OCI-M2 (cell line): Measurements from ENCODE around the gene SHOC2.
"Not testable (repeated sequence)": the region's sequence is repeated elsewhere in the genome, so short reads cannot be mapped to it uniquely, and the experiment has no call there.

ENCODE experiments used
- DNase-seq: peaks from one replicate; lab custom pipeline; 2025; ENCODE audit not compliant: unreplicated experiment; lab: John Stamatoyannopoulos, UW

SHOC2 gene

DNA sequence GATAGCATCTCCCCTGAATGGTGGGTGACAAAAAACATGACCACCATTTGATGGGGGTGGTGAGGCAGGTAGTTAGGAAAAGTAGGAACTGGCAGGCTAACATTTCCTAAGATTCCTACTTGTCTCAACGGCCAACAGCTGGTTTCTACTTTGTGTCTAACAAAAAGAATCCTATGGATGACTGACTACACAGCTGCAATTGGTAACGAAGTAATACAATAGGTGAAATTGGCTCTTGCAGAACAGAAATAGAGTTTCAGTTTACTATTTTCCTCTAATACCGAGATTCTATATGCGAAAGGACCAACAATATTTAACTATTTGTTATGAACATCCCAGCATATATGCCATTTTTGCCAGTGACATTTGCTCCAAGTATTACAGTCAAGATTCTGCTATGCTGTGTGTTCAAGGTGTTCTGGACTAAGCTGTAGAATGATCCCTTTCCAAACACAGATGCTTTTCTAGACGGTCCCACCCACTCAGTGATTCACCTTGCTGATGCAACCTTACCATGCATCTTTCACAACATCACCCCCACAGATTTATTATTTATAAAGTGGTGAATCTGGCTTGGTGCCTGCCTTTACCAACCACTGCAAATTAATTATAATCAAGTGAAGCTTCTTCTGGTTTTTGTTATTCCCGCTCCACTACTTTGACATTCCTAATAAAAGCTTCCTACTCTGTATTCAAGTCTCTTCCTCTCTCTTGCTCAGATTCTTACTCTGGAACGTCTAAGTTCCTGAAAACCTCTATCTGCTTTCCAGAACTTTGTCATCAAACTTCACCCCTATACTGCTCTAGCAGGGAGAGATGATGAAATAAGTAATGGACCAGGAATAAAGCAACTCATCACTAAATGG, 17.2 kb upstream of the SHOC2 start:
- no peak for DNase-seq

DNA sequence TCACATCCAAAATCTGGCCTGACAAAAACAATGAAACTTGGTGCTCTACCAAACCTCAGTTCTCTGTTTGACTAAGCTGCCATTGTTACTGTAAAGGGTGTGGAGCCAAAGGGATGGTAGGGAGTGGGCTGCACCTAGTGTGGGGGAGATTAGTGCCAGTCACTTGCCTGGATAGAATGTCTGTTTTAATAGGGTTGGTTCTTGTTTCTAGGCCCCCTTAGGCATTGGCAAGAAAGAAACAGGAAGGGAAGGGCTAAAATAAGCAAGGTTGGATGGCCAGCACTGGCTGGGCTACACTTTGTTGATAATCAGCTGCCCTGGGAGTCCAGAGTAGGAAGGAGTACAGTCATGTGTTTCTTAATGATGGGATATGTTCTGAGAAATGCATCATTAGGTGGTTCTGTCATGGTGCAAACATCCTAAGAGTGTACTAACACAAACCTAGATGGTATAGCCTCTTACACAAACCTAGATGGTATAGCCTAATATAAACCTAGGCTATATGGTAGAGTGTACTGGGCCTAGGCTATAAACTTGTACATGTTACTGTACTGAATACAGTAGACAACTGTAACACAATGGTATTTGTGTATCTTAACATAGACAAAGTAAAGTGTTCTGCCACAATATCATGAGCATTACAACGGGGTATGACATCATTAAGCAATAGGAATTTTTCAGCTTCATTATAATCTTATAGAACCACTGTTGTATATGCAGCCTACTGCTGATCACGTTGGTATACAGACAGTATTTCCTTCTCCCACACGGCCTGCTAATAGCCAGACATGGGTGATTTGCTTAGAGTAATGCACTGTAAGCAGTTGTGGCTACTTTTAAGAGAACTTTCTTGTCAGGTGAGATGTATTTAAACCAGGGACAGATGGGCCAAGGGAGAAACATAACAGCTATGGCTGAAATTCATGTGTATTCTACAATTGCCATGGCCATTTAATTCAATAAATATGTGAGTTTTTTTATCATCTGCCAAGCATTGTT, 15.8 kb upstream of the SHOC2 start:
- DNase-seq: no peak

DNA sequence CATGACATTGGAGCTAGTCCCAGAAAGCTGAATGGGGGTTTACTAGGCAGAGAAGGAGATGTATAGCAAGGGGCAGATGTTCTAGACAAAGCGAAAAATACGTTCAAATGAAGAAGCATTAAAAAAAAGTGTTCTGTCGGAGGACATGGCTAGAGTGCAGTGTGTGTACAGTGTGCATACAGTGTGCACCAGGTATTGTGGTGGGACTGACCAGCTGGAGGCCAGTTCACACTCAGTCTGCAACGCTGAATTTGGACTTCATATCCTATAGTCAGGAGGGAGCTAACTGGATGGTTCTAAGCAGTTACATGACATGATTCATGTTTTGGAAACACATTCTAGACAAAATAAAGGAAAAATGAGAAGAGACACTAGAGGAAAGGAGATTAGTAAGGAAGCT, 9.3 kb upstream of the SHOC2 start:
- no peak for DNase-seq

DNA sequence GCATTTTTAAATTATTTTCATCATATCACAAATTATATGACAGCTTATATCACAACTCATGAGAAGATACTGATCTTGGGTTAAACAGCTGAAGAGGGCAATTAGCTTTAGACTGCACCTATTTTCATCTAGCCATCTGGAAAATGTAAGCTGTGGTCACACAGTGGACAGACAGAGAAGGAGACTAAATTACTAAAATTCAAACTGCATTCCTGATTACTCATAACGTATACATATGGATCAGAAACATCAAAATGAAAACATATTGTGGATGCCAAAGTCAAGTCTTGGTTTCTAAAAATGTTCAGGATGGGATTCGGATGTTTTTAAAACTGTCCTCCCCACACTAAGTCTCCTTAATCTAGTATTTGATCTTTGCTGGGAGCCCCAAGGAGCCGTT, 7.0 kb upstream of the SHOC2 start:
- no peak for DNase-seq

DNA sequence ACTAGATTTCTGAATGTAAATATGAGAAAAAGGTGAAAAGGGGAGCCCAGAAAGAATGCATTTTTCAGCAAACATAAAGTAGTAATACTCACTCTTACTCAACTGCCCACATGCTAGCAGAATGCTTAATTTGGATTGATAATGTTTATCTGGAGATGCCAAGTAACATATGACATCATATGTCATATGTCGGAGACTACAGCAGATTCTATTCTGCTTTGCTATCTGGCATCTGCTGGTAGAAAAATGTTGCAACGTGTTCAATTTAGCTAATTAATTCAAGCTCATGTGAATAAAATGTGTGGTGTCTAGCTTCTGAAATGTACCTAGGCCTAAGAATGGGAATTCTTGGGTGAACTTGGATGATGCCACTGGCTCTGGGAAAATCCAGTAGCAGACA, 5.0 kb upstream of the SHOC2 start:
- DNase-seq: no peak

DNA sequence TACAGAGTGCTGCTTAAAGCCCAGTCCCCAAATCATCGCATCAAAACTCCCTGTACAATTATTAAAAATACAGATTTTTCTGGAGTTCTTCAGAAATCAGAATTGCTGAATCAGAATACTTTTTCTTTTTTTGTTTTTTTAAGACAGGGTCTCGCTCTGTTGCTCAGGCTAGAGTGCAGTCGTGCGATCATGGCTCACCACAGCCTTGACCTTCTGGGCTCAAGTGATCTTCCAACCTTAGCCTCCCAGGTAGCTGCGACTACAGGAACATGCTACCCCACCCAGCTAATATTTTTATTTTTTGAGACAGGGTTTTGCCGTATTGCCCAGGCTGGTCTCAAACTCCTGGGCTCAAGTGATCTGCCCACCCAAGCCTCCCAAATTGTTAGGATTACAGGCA, 4.4 kb upstream of the SHOC2 start:
- DNase-seq: no peak

DNA sequence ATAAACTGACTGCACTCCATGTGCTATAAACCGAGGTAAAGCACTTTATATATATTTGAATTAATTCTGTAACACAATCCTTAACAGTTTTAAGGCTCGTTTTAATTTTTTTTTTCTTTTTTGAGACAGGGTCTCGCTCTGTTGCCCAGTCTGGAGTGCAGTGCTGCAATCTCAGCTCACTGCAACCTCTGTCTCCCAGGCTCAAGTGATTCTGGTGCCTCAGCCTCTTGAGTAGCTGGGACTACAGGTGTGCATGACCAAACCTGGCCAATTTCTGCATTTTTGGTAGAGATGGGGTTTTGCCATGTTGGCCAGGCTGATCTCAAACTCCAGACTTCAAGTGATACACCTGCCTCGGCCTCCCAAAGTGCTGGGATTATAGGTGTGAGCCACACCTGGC, 3.8 kb upstream of the SHOC2 start:
- DNase-seq: not testable (repeated sequence)

DNA sequence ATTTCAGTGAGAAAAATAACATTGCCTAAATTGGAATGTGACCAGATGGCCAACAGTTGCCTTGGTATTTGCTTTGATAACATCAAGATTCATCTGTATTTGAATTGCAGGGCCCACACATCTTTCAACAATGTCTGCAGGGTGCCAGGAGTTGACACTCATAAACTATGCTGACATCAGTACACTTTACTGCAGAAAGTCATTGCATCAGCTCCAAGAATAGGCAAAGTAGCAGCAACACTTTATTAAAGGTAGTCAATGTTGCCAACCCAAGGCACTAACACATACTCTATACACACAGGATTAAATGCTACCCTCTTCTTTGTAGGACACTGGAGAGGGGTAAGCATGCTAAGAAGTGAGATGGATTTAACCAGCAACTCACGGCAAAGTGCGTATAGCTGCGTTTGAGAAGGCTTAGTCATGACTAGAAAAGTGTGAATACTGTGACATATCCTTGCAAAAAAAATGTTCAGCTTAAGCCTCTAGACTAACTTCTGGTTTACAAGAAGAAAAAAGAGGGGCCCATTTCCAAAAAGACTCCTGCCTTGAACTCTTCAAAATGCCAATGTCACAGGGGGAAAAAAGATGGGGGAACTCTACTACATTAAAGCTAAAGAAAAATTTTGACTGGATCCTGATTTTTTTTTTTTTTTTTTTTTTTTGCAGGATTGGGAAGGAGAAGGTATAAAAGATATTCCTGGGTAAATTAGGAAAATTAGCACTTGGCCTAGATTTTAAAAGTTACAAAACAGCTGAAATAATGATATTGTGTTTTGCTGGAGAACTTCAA, 2.7 kb upstream of the SHOC2 start:
- DNase-seq: no peak

DNA sequence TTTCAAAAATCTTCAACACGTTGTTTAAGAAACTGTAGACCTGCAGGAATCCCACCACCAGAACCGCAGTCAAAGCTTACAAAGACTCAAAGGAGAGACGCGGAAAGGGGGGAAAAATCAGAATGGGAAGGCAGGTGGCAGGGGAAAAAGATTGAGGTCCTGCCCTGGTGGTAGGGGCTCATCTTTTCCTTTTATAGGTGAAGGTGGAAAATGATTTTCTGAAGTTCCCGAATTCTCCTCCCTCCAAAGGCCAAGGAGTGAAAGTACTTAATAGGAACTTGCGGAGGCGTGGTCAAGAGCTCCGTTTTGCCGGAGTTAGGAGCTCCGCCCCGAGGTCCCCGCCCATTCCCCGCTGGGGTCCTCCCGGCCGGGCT, 1.1 kb upstream of the SHOC2 start:
- DNase-seq: no peak

DNA sequence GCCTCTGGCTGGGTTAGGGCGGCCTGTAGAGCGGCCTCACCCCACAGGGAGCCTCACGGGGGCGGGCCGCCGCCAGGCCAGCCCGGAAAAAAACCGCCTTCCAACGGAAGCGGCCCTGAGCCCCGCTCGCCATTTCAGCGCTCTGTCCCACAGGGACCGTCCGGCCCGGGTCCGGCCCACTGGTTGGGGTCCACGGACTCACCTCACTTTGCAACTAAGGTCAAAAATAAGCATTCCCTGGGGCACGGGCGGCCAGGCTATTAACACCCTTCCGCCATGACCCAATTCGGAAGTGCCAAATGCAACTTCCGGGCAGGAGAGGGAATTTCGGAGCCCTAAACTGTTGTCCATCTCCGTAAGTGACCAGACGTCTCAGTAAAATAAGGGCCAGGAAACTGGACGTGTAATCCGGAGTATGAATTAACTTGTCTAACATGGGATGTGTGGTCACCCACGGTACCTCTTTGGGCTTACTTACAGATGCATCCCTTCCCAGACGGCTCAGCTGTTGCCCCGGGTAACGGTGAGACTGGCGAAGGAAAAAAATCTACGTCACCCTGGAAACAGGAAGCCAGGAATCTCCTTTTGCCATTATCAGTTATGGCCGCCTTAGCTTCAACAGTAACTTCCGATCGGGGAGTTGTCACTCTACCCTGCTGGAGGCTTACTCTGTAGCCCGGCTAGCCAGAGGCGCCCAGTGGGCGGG, 608 bp upstream of the SHOC2 start, which contains the start of gene BBIP1:
TSS of gene BBIP1 (minus strand) at position 538 of the 706 bp plus-strand sequence. CDS start 1,023 bp downstream, outside the sequence.
- DNase-seq: peak; percentile 85

DNA sequence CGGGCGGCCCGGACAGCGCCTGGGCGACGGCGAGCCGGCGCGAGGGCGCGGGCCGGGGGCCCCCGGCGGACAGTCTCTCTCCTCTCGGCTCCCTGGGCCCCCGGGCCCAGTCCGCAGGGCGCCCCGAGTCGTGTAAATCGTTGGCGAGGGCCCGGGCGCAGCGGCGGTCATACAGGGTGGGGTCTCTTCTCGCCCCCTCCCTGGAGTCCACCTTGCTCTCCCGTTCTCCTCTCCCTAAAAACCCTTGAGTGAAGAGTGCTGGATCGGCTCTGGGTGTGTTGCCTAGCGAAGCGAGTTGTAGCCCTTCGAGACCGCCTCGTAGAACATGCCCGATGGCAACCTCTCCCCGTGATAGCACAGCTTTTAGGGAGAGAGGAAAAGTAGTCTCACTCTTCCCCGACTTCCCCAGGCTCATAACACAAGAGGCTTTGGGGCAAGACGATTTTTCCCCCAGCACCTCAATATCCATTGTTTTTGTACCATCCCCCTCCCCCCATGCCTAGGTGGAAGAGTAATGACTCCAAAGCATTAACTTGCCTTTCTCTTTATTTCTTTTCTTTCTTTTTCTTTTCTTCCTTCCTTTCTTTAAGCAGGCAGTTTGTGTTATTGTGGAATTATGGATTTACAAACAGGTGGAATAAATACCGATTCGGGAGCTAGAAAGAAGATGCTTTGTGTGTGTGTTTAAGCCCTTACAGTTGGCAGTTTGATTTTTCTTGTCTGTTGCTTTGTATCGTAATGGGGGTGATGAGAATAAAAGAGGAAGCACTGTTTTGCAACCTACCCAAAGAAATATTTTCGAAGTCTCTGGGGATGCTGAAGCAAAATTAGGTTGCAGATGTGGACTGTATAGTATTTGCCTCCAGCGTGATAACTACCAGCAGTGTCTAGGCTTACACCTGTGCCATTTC, 822 bp downstream of the SHOC2 start:
- no peak for DNase-seq

DNA sequence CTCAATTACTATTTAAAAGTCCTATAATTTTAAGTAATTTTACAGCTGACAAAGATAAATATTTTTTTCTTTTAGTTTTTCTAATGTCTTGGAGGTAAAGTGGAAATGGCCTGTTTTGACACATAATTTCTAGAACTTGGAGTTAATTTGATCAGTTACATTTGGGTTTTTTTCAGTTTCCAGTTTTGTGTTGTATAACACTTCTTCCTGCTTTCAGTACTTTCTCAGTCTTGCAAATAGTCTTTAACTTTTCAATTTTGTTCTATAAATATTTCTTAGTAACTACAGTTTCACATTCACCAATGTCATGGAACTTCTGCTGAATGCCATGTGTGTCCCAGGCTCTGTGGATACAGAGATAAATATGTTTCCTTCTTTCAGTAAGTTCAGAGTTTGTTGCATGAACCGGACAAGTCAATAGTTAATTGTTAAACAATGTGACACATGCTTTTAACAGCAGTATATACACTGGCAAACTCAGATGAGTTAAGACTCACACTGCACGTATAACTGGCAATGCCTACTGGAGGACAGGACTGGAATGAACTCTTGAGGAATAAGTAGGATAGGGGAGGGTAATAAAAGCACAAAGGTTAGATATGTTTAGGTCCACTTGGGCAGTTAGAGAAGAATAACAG, 4.6 kb downstream of the SHOC2 start:
- DNase-seq: no peak

DNA sequence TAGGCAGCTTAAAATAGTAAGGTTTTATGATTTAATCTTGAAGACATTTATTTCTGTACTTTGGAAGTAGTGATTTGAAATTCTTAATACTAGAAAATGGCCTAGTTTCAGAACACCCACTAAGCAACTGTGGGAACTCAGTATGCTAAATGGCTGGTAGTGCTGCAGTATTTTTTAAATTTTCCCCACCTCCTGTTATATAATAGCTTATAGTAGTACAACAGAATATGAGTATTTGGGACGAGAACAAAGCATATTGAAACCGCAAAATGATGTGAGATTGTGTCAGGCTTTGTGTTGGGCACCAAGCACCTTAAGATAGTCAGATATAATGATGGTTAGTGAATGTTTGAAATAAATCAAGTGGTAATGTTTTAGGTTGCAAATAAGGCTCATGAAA, 8.1 kb downstream of the SHOC2 start:
- DNase-seq: no peak

DNA sequence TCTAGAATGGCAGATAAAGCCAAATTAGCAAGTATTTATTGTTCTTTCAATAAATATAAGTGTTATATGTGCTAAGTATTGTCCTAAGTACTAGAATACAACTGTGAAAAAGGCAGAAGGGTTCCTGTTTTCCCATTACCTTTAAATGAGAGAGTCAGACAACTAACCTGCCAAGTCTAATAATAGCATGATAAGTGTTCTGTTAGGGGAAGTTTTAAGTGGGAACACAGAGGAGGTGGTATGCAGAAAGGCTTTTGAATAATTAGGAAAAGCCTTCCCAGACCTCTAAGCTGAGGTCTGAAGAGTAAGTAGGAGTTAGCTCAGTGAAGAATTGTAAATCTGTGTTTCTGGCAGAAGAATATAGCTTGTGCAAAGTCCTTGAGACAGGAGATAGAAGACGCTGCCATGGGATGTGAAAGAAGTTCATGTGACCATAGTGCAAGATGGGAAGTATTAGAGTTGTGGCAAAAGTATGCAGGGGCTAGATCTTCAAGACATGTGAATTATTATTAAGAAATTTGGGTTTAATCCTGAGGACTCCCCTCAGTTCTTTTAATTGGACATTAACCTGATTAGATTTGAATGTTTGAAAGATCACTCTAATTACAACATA, 12.5 kb downstream of the SHOC2 start:
- no peak for DNase-seq

DNA sequence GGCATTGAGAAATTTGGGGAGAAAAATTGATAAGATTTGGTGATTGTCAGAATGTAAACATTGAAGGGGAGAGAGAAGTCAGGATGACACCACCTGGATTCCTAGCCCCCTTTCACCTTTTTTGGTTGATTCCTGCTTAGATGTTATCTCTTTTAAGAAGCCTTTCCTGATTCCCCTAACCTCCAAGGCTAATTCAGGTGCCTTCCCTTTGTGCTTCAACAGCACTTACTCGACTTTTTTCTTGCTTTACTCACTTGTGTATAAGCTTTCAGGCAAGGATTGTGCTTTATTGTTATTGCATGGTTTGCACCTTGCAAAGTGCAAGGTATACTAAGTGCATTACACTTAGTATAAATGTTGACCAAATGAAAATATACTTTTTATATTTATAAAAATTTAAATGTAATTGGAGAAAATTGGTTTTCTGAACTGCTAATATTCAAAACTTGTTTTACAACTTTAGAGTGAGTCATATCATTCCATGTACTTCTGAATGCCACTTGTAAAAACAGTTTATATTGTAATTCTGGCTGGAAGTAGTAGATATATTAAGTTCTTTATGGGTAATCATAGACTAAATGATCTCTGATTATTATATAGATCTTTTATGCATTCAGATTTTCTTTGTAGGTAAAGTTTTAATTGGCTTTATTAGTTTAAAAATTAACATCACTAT, 13.2 kb downstream of the SHOC2 start:
- no peak for DNase-seq

DNA sequence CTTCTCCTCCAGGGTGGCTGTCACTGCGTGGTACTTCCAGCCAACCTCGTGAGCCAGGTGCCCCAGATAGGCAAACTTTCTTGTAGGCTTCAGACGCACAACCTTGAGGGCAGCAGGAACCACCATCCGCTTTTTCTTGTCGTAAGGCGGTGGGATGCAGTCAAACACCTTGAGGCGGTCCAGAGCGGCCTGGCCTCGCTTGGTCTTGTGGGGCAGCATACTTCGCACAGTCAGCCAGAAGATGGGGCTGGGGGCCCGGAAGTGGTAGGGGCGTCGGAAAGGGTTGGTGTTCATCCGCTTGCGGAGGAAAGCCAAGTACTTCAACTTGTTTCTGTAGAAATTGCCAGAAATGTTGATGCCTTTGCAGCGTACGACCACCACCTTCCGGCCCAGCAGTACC, 17.4 kb downstream of the SHOC2 start:
- DNase-seq: no peak

DNA sequence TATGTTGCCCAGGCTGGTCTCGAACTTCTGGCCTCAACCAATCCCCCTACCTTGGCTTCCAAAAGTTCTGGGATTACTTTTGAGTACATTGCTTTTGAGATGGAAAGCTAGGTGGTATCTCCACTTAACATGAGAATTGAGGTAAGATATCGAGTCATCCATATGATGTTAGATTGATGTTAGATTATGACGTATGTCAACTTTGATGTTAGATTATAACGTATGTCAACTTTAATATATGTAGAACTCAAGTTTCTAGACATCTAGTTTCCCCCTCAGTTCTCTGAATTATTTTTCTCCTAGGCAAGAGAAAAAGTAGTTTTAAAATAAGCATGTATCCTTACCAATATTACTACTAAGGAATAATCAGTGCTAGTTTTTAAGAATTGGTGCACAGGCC, 20.0 kb downstream of the SHOC2 start:
- no peak for DNase-seq

DNA sequence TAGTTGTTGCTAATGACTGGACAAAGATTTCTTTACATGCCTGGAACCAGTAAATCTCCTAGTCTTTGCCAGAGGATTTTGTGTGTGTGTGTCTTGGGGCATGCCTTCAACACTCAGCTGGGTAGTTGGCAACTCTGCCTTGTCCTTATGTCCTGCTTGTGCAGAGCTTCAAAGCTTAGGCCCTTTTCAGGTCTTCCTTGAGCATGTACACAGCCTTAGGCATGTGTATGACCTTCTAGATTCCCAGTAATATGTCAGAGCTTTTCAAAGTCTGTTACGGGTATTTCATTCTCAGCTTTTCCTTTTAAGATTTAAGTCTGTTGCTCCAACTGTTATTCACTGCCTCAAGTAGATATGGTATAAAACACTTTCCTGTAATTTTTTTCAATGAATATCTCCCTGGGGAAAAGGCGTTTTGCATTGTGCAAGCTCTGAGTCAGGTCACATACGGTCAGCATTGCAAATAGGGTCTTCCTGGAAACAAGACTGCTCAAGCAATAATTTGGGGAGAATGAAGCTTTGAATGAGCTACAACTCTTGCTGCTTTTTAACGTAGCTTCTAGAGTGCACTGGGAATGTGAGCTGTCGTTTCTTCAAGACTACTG, 25.5 kb downstream of the SHOC2 start:
- DNase-seq: no peak
